K562 (cell line): ENCODE data around the gene ZEB2. TPM values are rescaled to one million over a fixed set of nuclear protein-coding genes. Genes with fewer than 3 reads are reported as not detected.

Experiments used
- ATF6 ChIP-seq: sonication (generic); formaldehyde crosslinking; IDR thresholded peaks from 2 replicates; pipeline ENCODE4 v1.4.0; 2020; ENCODE audit warnings: mild to moderate bottlenecking, missing genetic modification reagents
- EHMT2 ChIP-seq: fragments of 450-650 bp; IDR thresholded peaks from 2 replicates; pipeline ENCODE4 v1.6.1; 2018; ENCODE audit warnings: antibody characterized with exemption
- FOS ChIP-seq: IDR thresholded peaks from 3 replicates; pipeline ENCODE4 v1.6.1; 2011; ENCODE audit not compliant: insufficient read length; ENCODE audit errors: extremely low read depth
- GTF3C2 ChIP-seq: IDR thresholded peaks from 3 replicates; pipeline ENCODE4 v1.6.1; 2011; ENCODE audit warnings: borderline replicate concordance, mild to moderate bottlenecking, moderate library complexity; ENCODE audit not compliant: insufficient read length; ENCODE audit errors: extremely low read depth
- IFI16 ChIP-seq: fragments of 250-450 bp; sonication (Bioruptor Pico); IDR thresholded peaks from 2 replicates; pipeline ENCODE4 v2.1.2; 2022; ENCODE audit warnings: mild to moderate bottlenecking, inconsistent platforms
- IRF2 ChIP-seq: sonication (generic); formaldehyde crosslinking; IDR thresholded peaks from 2 replicates; pipeline ENCODE4 v1.8.1; 2022; ENCODE audit warnings: mild to moderate bottlenecking, missing genetic modification reagents
- KAT8 ChIP-seq: fragments of 450-650 bp; IDR thresholded peaks from 2 replicates; pipeline ENCODE4 v1.6.1; 2016; ENCODE audit warnings: low read depth, mild to moderate bottlenecking
- KDM4B ChIP-seq, 2 experiments: fragments of 450-650 bp in 1 of 2; sonication (generic) in 1 of 2; IDR thresholded peaks; 2 replicates each; pipeline ENCODE4 v1.6.1; 2016 to 2017; ENCODE audit warnings: borderline replicate concordance in 2 of 2, antibody characterized with exemption in 1 of 2, low read depth in 1 of 2, mild to moderate bottlenecking in 1 of 2
- MAFK ChIP-seq: IDR thresholded peaks from 2 replicates; pipeline ENCODE4 v1.6.1; 2011; ENCODE audit warnings: low read length, improper control_type of control experiment
- NELFE ChIP-seq: IDR thresholded peaks from 2 replicates; pipeline ENCODE4 v1.6.1; 2011; ENCODE audit warnings: mild to moderate bottlenecking; ENCODE audit not compliant: insufficient read depth, insufficient read length
- NFE2L1 ChIP-seq: fragments of 450-650 bp; IDR thresholded peaks from 2 replicates; pipeline ENCODE4 v1.6.1; 2016; ENCODE audit warnings: missing genetic modification characterization, low read depth, mild to moderate bottlenecking, missing compliant biosample characterization, moderate library complexity, borderline replicate concordance
- NONO ChIP-seq, 2 experiments: fragments of 200-400 bp in 1 of 2; fragments of 450-650 bp in 1 of 2; formaldehyde crosslinking in 1 of 2; IDR thresholded peaks; 2 replicates each; pipeline ENCODE4 v1.6.1; 2017; ENCODE audit warnings: low read depth in 2 of 2, mild to moderate bottlenecking in 2 of 2, moderate library complexity in 2 of 2, low read length in 1 of 2
- RBM25 ChIP-seq: fragments of 200-400 bp; formaldehyde crosslinking; IDR thresholded peaks from 2 replicates; pipeline ENCODE4 v1.6.1; 2018; ENCODE audit warnings: low read length, low read depth, moderate library complexity; ENCODE audit not compliant: severe bottlenecking
- XRCC5 ChIP-seq: fragments of 200-400 bp; formaldehyde crosslinking; IDR thresholded peaks from 2 replicates; pipeline ENCODE4 v1.6.1; 2017; ENCODE audit warnings: low read depth, mild to moderate bottlenecking, low read length
- ZBTB1 ChIP-seq: sonication (generic); formaldehyde crosslinking; IDR thresholded peaks from 2 replicates; pipeline ENCODE4 v1.8.1; 2023; ENCODE audit warnings: missing genetic modification reagents, low read depth, mild to moderate bottlenecking, borderline replicate concordance
- ZNF134 ChIP-seq: fragments of 250-450 bp; sonication (Bioruptor Pico); conservative IDR thresholded peaks from 2 replicates; pipeline ENCODE4 v1.4.0; 2020
- ZNF165 ChIP-seq: fragments of 250-450 bp; sonication (Bioruptor Pico); IDR thresholded peaks from 2 replicates; pipeline ENCODE4 v1.4.0; 2020; ENCODE audit warnings: borderline replicate concordance
- ZNF445 ChIP-seq: fragments of 250-450 bp; sonication (Bioruptor Pico); IDR thresholded peaks from 2 replicates; pipeline ENCODE4 v1.4.0; 2020; ENCODE audit warnings: low read depth, mild to moderate bottlenecking, moderate library complexity
- ZNF780A ChIP-seq: fragments of 250-450 bp; sonication (Bioruptor Pico); IDR thresholded peaks from 2 replicates; pipeline ENCODE4 v1.5.0; 2021; ENCODE audit warnings: mild to moderate bottlenecking
- ZSCAN32 ChIP-seq: fragments of 450-650 bp; formaldehyde crosslinking; IDR thresholded peaks from 2 replicates; pipeline ENCODE4 v1.4.0; 2020; ENCODE audit warnings: mild to moderate bottlenecking, moderate library complexity
- polyA plus RNA-seq, 8 experiments: library from polyadenylated mRNA; depleted of rRNA in 4 of 8; stranded (reverse) in 5 of 8; unstranded in 3 of 8; fragments of >200 nt; fragmentation: Nextera tagmentation in 2 of 8; fragmentation: Illumina TruSeq in 1 of 8; extraction: Ambion mirVana in 2 of 8; extraction: Trizol in 1 of 8; gene quantifications; 2 replicates each; pipeline versions ENCODE4 v1.2.1 to v1.2.3, GENCODE V29; 2011 to 2014; ENCODE audit warnings: inconsistent platforms in 1 of 8, missing spikeins in 1 of 8
- total RNA-seq, 7 experiments: library from RNA; depleted of rRNA in 6 of 7; stranded (reverse); fragments of >200 nt in 6 of 7; fragmentation: Illumina TruSeq in 2 of 7; extraction: Trizol in 2 of 7; gene quantifications; 2 replicates each; pipeline versions ENCODE4 v1.2.1 to v1.2.3, GENCODE V29; 2011 to 2021; ENCODE audit warnings: low replicate concordance in 1 of 7
- TF ChIP-seq, protein P1 (sequence below): fragments of 250-450 bp; sonication (Bioruptor Pico); IDR thresholded peaks from 2 replicates; pipeline ENCODE4 v1.5.0; 2021
- TF ChIP-seq, protein P2 (sequence below): fragments of 450-650 bp; formaldehyde crosslinking; IDR thresholded peaks from 2 replicates; pipeline ENCODE4 v1.4.0; 2022; ENCODE audit warnings: mild to moderate bottlenecking, moderate library complexity

ZEB2 gene
- total and polyA plus RNA-seq, 9 of the 15 experiments (the other 6 are each of a cell fraction or from before 2014, with no cell fraction given): 15.1 to 113 (median 72.3) TPM

GRCh38 chr2:144358979-144359541 is 160.9 kb downstream of the ZEB2 start (continued):
- TF ChIP-seq, protein P1, sequence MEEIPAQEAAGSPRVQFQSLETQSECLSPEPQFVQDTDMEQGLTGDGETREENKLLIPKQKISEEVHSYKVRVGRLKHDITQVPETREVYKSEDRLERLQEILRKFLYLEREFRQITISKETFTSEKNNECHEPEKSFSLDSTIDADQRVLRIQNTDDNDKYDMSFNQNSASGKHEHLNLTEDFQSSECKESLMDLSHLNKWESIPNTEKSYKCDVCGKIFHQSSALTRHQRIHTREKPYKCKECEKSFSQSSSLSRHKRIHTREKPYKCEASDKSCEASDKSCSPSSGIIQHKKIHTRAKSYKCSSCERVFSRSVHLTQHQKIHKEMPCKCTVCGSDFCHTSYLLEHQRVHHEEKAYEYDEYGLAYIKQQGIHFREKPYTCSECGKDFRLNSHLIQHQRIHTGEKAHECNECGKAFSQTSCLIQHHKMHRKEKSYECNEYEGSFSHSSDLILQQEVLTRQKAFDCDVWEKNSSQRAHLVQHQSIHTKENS (CRISPR knock-in tag): no peak
- TF ChIP-seq RBM25 (no peak), IFI16 (CRISPR knock-in tag) (no peak), ZSCAN32 (0 out of 2 replicates have a peak, but pooled peaks have one; percentile 43), ATF6 (CRISPR knock-in tag) (no peak), ZNF445 (CRISPR knock-in tag) (peak; percentile 86; the same call in 1 of the 2 replicates), KDM4B (IDR thresholded peaks at IDR 0.05; ENCODE audit: borderline replicate concordance in 2 of 2, low read depth in 1 of 2) (peak in 1 of 2 experiments; percentile 77; a peak in 1 of 4 replicates), ZNF134 (CRISPR knock-in tag) (no peak), IRF2 (CRISPR knock-in tag) (no peak), NFE2L1 (tag) (peak; percentile 59; the same call in 1 of the 2 replicates), FOS (no peak), ZBTB1 (no peak), XRCC5 (no peak), MAFK (peak; percentile 87), GTF3C2 (no peak), EHMT2 (peak; percentile 69; the same call in 1 of the 2 replicates), ZNF780A (no peak), NONO (IDR thresholded peaks at IDR 0.05; ENCODE audit: low read depth in 2 of 2, low read length in 1 of 2) (peak in 1 of 2 experiments; percentile 48; a peak in 1 of 4 replicates), NELFE (no peak), KAT8 (no peak), ZNF165 (CRISPR knock-in tag) (no peak)
- TF ChIP-seq, protein P2, sequence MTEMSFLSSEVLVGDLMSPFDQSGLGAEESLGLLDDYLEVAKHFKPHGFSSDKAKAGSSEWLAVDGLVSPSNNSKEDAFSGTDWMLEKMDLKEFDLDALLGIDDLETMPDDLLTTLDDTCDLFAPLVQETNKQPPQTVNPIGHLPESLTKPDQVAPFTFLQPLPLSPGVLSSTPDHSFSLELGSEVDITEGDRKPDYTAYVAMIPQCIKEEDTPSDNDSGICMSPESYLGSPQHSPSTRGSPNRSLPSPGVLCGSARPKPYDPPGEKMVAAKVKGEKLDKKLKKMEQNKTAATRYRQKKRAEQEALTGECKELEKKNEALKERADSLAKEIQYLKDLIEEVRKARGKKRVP (CRISPR knock-in tag): no peak
